GM12892 (cell line): ENCODE data around the gene EML1.

Experiments used
- POLR2A ChIP-seq: IDR thresholded peaks from 2 replicates; pipeline ENCODE4 v1.6.1; 2011; ENCODE audit warnings: low read depth, low read length, control low read depth
- POLR2AphosphoS5 ChIP-seq: IDR thresholded peaks from 2 replicates; pipeline ENCODE4 v1.6.1; 2011; ENCODE audit warnings: low read depth, low read length, control low read depth
- TAF1 ChIP-seq: IDR thresholded peaks from 2 replicates; pipeline ENCODE4 v1.6.1; 2011; ENCODE audit warnings: low read depth, mild to moderate bottlenecking, control low read depth, low read length, borderline replicate concordance

- TF ChIP-seq TAF1 (no peak), POLR2AphosphoS5 (no peak), POLR2A (no peak)
Measured at GRCh38 chr14:99806836-99807235, 13.6 kb downstream of the EML1 start.
